Fibroblast of peridontal ligament (primary cell): ENCODE data around the gene ACAD9.
"Not testable (repeated sequence)": the region's sequence is repeated elsewhere in the genome, so short reads cannot be mapped to it uniquely, and the experiment has no call there.

Experiments
- DNase-seq: peaks from one replicate; pipeline ENCODE4 v3.0.0-alpha.2; 2010; ENCODE audit errors: extremely low read depth

The ACAD9 gene

DNA sequence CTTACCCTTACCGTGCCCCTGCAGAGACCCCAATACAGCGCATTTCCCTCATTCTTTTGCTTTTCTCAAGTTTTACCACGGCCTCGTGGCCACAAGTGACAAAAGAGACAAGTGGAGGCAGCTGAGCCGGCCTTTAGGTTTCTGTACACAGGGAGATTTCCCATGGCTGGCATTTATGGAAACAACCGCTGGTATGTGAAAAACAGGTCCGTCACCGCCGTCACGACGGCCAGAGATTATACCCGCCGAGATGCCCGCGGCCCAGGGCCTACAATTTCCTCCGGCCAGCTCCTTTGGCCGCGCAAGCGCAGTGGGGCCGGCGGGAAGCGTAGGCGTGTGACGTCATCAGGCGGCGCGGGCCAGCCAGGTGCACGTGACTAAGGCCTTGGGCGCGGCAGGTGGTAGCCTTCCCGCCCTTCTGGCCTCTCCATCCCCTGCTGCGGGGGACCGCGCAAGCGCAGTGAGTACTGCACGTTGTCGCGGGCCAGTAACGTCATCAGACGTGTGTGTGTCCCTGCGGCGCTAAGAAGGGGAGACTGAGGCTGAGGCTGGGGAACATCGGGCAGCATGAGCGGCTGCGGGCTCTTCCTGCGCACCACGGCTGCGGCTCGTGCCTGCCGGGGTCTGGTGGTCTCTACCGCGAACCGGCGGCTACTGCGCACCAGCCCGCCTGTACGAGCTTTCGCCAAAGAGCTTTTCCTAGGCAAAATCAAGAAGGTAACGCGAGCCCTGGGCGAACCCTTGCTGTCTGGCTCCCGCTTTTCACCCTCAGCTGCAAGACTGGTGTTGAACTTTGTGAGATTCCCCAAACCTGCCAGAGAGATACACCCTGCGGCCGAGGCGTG is at the start of gene ACAD9:
Gene ACAD9 (plus strand): TSS at position 496 of the 845 bp plus-strand sequence. CDS start 72 bp downstream, at position 568.
- peak; percentile 97 for DNase-seq

GRCh38 chr3:128829925-128830625 is 49.3 kb upstream of the ACAD9 start:
- not testable (repeated sequence) for DNase-seq

DNA sequence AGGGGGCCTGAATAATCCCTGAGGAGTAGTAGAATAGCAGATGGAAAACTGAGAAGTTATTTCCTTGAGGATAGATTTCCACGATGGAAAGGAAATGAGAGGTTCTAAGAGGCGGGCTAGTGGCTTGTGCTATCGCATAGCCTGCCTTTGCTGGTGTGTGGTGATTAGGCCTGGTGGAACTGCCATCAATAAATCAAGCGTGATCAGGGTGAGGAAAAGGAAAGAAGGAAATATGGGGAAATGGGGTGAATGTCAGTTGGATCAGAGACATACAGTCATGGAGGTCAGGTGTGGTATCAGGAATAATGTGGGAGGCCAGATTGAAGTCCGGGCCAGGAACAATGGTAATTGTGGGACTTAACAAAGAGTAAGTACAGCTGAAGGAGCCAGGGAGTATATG is 48.7 kb upstream of the ACAD9 start:
- not testable (repeated sequence) for DNase-seq

GRCh38 chr3:128832979-128833378 is 46.4 kb upstream of the ACAD9 start:
- not testable (repeated sequence) for DNase-seq

- no peak for DNase-seq
These were observed 44.3 kb upstream of the ACAD9 start for GRCh38 chr3:128835096-128835495.

- DNase-seq, result no peak
These were observed 37.2 kb upstream of the ACAD9 start for GRCh38 chr3:128841926-128842920.

- DNase-seq, result no peak
These were observed 34.9 kb upstream of the ACAD9 start for GRCh38 chr3:128844502-128844901.

- no peak for DNase-seq
These were observed 34.2 kb upstream of the ACAD9 start for GRCh38 chr3:128845119-128845777.

GRCh38 chr3:128845778-128846485 is 33.5 kb upstream of the ACAD9 start:
- DNase-seq, result peak; percentile 57

DNA sequence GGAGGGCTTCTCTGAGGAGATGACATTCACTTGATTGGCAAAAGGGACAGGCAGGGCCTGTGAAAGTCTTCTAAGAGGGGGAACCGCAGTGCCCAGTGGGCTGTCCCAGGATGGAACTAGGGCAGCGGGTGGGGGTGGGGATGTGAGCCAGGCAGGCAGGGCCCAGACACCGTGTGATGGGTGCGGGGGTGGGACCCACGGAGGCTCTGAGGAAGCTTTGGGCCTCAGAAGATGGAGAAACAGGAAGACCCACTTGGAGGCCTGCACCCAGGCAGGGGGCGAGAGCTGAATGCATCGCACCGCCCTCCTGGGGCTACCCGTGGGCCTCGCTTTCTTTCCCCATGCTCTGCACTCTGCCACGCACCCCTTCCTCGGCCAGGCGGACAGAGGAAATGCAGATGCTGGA is 32.9 kb upstream of the ACAD9 start:
- DNase-seq, result no peak

DNA sequence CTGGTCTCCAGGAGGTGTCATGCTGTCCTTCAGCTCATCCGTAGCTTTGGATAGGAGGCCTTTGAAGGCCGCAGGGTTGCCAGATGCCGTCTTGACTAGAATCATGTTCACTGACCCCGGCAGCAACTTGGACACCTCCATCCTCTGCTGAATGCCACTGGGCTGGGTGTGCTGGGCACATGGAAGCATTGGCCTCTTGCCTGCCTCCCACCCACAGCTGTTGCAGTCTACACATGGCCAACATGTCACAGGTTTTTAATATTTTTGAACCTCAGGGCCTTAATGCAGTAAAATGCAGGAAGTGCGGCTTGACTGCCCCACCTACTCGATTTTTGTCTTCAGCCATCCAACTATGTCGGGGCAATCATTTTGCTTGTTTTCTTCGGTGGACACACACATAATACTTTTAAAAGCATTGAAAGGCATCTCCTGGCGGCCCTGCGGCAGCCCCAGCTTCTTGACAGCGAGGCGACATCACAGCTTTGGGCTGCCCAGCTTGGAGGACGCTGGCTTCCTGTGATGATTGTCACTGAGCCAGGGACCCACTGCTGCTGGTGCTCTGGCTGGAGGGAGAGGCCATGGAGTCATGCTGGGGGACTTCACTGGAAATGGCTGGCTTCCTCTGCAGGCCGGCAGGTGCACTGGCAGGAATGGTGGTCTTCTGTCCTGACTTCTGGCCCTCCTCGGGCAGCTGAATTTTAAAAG is 31.6 kb upstream of the ACAD9 start:
- DNase-seq, result no peak

DNA sequence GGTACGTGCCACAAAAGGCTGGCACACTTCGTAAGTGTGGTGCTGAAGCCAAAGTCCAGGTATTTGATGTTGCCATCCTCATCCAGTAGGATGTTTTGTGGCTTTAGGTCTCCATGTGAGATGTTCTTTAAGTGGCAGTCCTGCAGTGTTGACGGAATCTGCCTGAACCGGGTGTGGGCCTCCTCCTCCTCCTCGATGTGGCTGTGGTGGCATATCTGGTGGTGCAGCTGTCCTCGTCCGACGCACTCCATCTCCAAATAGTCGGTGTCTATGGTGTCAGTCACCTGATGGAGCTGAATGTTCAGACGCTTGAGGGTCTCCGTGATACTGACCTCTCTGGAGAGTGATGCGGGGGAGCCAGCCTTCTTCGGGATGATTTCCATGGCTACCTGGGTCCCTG is 30.5 kb upstream of the ACAD9 start:
- no peak for DNase-seq

- DNase-seq, result peak; percentile 47
These were observed 29.4 kb upstream of the ACAD9 start for GRCh38 chr3:128849911-128850455.

DNA sequence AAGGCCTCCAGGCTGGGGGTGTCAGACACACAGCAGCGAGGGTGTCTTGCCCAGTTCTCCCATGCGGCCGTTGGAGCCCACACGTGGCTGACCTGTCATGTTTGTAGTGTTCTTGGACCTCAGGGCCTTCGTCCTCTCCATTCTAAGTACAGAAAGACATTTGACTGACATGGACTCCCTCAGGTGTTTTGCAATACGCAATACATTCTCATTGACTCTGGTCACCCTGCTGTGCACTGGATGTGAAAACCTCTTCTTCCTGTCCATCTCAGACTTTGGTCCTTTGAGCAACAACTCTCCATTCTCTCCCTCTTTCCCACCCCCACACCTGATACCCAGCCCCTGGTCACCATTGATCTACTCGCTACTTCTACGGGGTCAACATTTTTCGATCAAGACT is 28.9 kb upstream of the ACAD9 start:
- no peak for DNase-seq

GRCh38 chr3:128851601-128852000 is 27.8 kb upstream of the ACAD9 start:
- no peak for DNase-seq

DNA sequence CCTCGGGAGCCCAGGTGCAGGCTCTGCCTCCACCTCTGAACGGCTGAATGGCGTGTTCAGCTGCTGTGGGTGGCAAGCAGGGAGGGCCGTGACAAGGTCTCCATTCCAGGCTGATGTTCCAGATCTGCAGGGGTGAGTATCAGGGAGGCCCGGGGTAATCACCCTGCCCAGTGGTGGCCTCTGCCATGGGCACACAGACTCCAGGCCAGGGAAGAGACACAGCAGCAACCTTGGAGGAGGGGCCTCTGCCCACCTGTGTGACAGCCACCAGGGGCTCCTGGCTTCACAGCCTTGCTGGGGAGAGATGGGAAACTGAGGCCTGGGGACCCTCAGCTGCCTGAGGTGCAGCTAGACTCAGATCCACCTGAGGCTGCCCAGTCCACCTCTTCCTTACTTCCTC is 25.6 kb upstream of the ACAD9 start:
- no peak for DNase-seq

DNA sequence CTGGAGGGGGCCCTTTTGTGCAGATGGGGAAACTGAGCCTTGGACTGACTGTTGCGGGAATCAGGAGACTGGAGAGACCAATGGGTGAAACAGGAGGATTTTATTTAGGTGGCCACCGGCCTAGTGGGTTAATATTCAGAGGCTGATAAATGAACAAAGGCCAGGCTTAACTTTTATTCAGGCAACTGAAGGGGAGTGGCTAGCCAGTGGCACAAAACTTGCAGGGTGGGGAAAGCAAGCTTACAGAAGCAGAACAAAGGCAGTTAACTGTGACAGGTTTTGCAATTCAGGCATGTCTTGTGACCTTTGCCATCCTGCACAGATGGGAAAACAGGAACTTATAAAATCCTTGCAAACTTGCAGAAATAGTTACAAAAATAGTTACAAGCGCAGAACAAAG is 24.9 kb upstream of the ACAD9 start:
- DNase-seq, result no peak

- no peak for DNase-seq
These were observed 23.9 kb upstream of the ACAD9 start for GRCh38 chr3:128855569-128855968.

GRCh38 chr3:128858167-128858566 is 21.3 kb upstream of the ACAD9 start:
- DNase-seq, result no peak

DNA sequence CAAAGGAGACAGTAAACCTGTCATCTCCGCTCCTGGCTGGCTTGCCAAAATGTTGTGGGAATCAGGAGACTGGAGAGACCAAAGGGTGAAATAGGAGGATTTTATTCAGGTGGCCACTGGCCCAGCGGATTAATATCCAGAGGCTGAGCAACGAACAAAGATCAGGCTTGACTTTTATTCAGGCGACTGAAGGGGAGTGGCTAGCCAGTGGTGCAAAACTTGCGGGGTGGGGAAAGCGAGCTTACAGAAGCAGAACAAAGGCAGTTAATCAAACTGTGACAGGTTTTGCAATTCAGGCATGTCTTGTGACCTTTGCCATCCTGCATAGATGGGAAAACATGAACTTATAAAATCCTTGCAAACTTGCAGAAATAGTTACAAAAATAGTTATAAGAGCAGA is 19.8 kb upstream of the ACAD9 start:
- no peak for DNase-seq
